Mucosa of rectum (tissue), 2 donors: ENCODE data around the gene CSTF3.

ENCODE experiments used
- H3K27ac ChIP-seq, 2 donors: one replicate each; pipeline ENCODE4 v1.7.0; 2013; ENCODE audit warnings: inconsistent platforms in 2 of 2, low read depth in 2 of 2, low read length in 2 of 2
- H3K27me3 ChIP-seq, 2 donors: one replicate each; pipeline ENCODE4 v1.7.0; 2013; ENCODE audit warnings: low read length in 2 of 2; ENCODE audit not compliant: control insufficient read depth in 2 of 2, insufficient read depth in 2 of 2
- H3K36me3 ChIP-seq, 2 donors: one replicate each; pipeline ENCODE4 v1.7.0; 2013; ENCODE audit warnings: low read length in 2 of 2; ENCODE audit not compliant: control insufficient read depth in 2 of 2, insufficient read depth in 2 of 2
- H3K4me1 ChIP-seq, 2 donors: one replicate each; pipeline ENCODE4 v1.7.0; 2013; ENCODE audit warnings: low read length in 2 of 2, mild to moderate bottlenecking in 1 of 2; ENCODE audit not compliant: control insufficient read depth in 2 of 2, insufficient read depth in 2 of 2
- H3K4me3 ChIP-seq, 2 donors: one replicate each; pipeline ENCODE4 v1.7.0; 2013; ENCODE audit warnings: low read length in 2 of 2
- H3K9ac ChIP-seq, 2 donors: one replicate each; pipeline ENCODE4 v1.7.0; 2013; ENCODE audit warnings: low read length in 2 of 2, low read depth in 1 of 2, mild to moderate bottlenecking in 1 of 2
- H3K9me3 ChIP-seq, 2 donors: one replicate each; pipeline ENCODE4 v1.7.0; 2013; ENCODE audit warnings: low read length in 2 of 2; ENCODE audit not compliant: control insufficient read depth in 2 of 2
- donor health status: healthy.
- donor health status: Normal muscosa, but diverticular disease.

CSTF3 gene

GRCh38 chr11:33094157-33094556, 67.1 kb downstream of the CSTF3 start:
- Histone ChIP-seq H3K36me3 (peaks cover 13 to 22% of the 10 kb centered on the region in 2 donors), H3K9me3 (no peaks in the 10 kb centered on the region), H3K27ac (no peak overlapping the region), H3K27me3 (no peaks in the 10 kb centered on the region), H3K4me1 (no peaks in the 10 kb centered on the region), H3K4me3 (no peak overlapping the region), H3K9ac (no peak overlapping the region)

DNA sequence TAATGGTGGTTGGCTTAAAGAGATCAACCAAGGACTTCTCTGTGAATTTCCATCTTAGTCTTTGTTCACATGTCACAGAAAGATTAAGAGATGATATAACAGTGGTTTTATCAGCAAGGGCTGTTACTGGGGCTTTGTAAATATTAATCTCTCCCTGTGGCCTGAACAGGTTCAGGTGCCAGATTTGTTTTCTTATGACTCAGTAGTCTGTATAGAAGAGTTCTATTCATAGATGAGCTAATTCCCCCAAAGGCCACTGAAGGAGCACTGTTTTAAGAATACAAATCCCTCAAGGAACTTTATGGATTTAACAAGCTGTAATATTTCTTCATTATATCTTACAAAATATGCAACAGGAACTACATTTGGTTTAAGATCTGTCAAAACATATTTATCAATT, 71.5 kb downstream of the CSTF3 start:
- H3K9ac ChIP-seq: no peak overlapping the region

DNA sequence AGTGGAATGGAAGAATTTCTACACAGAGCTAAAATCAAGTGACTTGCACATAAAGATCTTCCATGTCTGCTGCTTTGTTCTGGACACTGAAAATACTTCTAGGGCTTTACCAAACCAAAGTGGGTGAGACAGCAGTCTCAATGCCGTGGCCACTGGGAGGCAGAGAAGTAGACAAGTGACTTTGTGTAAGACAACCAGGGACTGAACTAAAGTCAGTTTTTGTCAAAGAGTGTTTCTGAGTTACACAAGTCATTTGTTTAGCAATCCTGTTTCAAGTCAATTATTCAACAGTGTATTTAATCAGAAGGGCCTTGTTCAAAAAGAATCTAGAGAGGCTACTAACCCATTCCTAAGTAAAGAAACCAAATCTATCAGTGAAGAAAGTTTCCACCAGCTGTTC, 75.3 kb downstream of the CSTF3 start:
- no peaks in the 10 kb centered on the region for H3K4me1 ChIP-seq
- H3K9me3 ChIP-seq: no peaks in the 10 kb centered on the region
- no peaks in the 10 kb centered on the region for H3K27me3 ChIP-seq
- H3K27ac ChIP-seq: no peak overlapping the region
- H3K4me3 ChIP-seq: no peak overlapping the region
- no peak overlapping the region for H3K9ac ChIP-seq
- H3K36me3 ChIP-seq: peaks cover 9 to 27% of the 10 kb centered on the region in 2 donors

More for the DNA sequence above, 71.5 kb downstream of the CSTF3 start:
- Histone ChIP-seq H3K36me3 (peaks cover 5 to 15% of the 10 kb centered on the region in 2 donors), H3K27me3 (no peaks in the 10 kb centered on the region), H3K4me1 (no peaks in the 10 kb centered on the region), H3K4me3 (no peak overlapping the region), H3K27ac (no peak overlapping the region), H3K9me3 (no peaks in the 10 kb centered on the region)

- no peak overlapping the region for H3K9ac ChIP-seq
- peaks cover 10 to 30% of the 10 kb centered on the region in 2 donors for H3K36me3 ChIP-seq
- no peak overlapping the region for H3K4me3 ChIP-seq
Observed at GRCh38 chr11:33083918-33084317, 77.4 kb downstream of the CSTF3 start.

GRCh38 chr11:33072465-33072864, 88.8 kb downstream of the CSTF3 start:
- no peak overlapping the region for H3K27ac ChIP-seq
- no peak overlapping the region for H3K9ac ChIP-seq
- H3K4me1 ChIP-seq: no peaks in the 10 kb centered on the region
- H3K9me3 ChIP-seq: no peaks in the 10 kb centered on the region
- H3K27me3 ChIP-seq: no peaks in the 10 kb centered on the region
- no peak overlapping the region for H3K4me3 ChIP-seq
- H3K36me3 ChIP-seq: peaks cover 45 to 67% of the 10 kb centered on the region in 2 donors

More at GRCh38 chr11:33083918-33084317, 77.4 kb downstream of the CSTF3 start:
- Histone ChIP-seq H3K4me1 (no peaks in the 10 kb centered on the region), H3K9me3 (no peaks in the 10 kb centered on the region), H3K27me3 (no peaks in the 10 kb centered on the region), H3K27ac (no peak overlapping the region)

DNA sequence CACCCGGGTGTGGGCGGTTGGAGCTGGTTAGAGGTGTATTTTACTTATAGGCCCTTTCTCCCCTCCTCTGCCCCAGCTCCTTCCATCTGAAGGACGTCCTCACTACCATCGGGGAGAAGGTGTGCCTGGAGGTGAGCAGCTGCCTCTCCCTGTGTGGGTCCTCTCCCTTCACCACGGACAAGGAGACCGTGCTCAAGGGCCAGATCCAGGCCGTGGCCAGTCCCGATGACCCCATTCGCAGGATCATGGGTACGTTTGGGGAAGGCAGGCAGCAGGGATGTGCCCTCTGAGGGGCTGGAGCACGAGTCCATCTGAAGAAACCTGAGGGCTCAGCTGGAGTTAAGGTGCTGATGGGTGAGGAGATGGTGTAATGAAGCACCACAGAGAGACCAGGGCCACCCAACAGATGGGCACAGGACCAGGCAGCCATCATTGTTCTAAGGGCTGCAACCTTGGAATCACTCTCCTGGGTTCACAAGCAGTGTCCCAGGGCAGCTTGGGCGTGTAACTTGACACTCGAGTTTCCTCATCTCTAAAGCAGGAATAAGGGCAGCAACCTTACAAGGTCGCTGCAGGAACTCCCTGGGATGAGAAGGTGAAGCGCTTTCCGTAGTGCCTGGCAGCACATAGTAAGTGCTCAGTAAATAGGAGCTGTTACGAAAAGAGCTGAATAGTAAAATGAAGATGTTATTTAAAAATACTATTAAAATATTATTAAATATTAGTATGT, 92.5 kb downstream of the CSTF3 start:
- peaks cover 0 to 4% of the 10 kb centered on the region in 2 donors for H3K4me1 ChIP-seq
- no peak overlapping the region for H3K27ac ChIP-seq
- H3K36me3 ChIP-seq: peaks cover 39 to 61% of the 10 kb centered on the region in 2 donors
- H3K27me3 ChIP-seq: no peaks in the 10 kb centered on the region
- no peak overlapping the region for H3K9ac ChIP-seq
- H3K4me3 ChIP-seq: no peak overlapping the region
- H3K9me3 ChIP-seq: no peaks in the 10 kb centered on the region

DNA sequence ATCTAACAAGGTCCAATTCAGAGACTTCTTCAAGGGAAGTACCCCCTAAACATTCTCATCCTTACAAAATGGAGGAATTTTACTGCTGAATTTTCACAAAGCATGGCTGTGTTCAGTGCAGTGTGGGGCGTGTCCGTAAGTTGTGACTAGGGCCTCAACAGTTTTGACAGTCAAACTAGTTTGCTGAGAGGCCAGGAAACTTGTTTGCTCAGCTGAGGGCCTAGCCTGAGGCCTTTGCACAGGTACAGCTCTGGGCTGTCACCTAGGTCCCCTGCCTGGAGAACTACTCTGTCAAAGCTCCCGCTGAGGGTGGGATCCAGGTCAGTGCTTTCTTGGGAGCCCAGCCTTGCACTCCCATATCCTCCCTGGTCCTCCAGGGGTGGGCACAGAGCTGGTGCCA, 94.0 kb downstream of the CSTF3 start:
- no peaks in the 10 kb centered on the region for H3K9me3 ChIP-seq
- H3K4me1 ChIP-seq: peaks cover 0 to 4% of the 10 kb centered on the region in 2 donors
- H3K9ac ChIP-seq: no peak overlapping the region
- no peak overlapping the region for H3K27ac ChIP-seq
- no peaks in the 10 kb centered on the region for H3K27me3 ChIP-seq
- peaks cover 32 to 50% of the 10 kb centered on the region in 2 donors for H3K36me3 ChIP-seq
- H3K4me3 ChIP-seq: no peak overlapping the region

- Histone ChIP-seq H3K36me3 (peaks cover 31 to 41% of the 10 kb centered on the region in 2 donors), H3K27ac (no peak overlapping the region), H3K4me1 (peaks cover 6 to 8% of the 10 kb centered on the region in 2 donors)
Observed at GRCh38 chr11:33065445-33066178, 95.7 kb downstream of the CSTF3 start.

GRCh38 chr11:33064866-33065265, 96.4 kb downstream of the CSTF3 start:
- Histone ChIP-seq H3K9ac (no peak overlapping the region), H3K36me3 (peaks cover 35 to 43% of the 10 kb centered on the region in 2 donors), H3K9me3 (no peaks in the 10 kb centered on the region), H3K4me3 (no peak overlapping the region), H3K4me1 (peaks cover 10 to 12% of the 10 kb centered on the region in 2 donors), H3K27me3 (no peaks in the 10 kb centered on the region), H3K27ac (no peak overlapping the region)

More at GRCh38 chr11:33065445-33066178, 95.7 kb downstream of the CSTF3 start:
- H3K9ac ChIP-seq: no peak overlapping the region
- H3K9me3 ChIP-seq: no peaks in the 10 kb centered on the region
- H3K27me3 ChIP-seq: no peaks in the 10 kb centered on the region
- H3K4me3 ChIP-seq: no peak overlapping the region
